ENCODE results near the gene LANCL3. TPM values are rescaled to one million over a fixed set of nuclear protein-coding genes. Genes with fewer than 3 reads are reported as not detected.

LANCL3 gene
- total and polyA plus RNA-seq, 11 donors: 0.08 to 2.2 (median 0.24) TPM

- peaks cover 0 to 4% (median 0%) of the 10 kb centered on the region in 9 donors for H3K27me3 ChIP-seq
- intact Hi-C loops (cut with DNase I): no loop called here
- ATAC-seq (no peak), DNase-seq (no peak)
- WGBS, 4 donors: 51 to 65% (median 62%) methylated on average over 1 of the region's 1 CpG
- H3K4me3 ChIP-seq: no peak overlapping the region
- no peak overlapping the region for H3K27ac ChIP-seq
- no peaks in the 10 kb centered on the region for H3K36me3 ChIP-seq
- TF ChIP-seq CTCF (IDR thresholded peaks at IDR 0.05) (no peak), POLR2A (IDR thresholded peaks at IDR 0.05) (no peak)
- no peaks in the 10 kb centered on the region for H3K9me3 ChIP-seq
- H3K4me1 ChIP-seq: peaks cover 0 to 4% (median 0%) of the 10 kb centered on the region in 12 donors
Observed at GRCh38 chrX:37717708-37718107, 146.2 kb downstream of the LANCL3 start.

GRCh38 chrX:37722595-37722994, 151.1 kb downstream of the LANCL3 start:
- ATAC-seq (peak in 2 of 4 donors; percentile 51 to 52), DNase-seq (no peak)
- Histone ChIP-seq H3K4me1 (peaks cover 0 to 4% (median 0%) of the 10 kb centered on the region in 12 donors), H3K9me3 (no peaks in the 10 kb centered on the region), H3K27me3 (no peaks in the 10 kb centered on the region), H3K27ac (peak overlapping the region in 9 of 12 donors; percentile 18 to 63 (median 52)), H3K36me3 (no peaks in the 10 kb centered on the region), H3K4me3 (no peak overlapping the region)
- 56 to 91% (median 71%) methylated on average over 1 of the region's 1 CpG for WGBS, 4 donors
- intact Hi-C loops (cut with DNase I): no loop called here
- TF ChIP-seq CTCF (IDR thresholded peaks at IDR 0.05) (no peak), POLR2A (IDR thresholded peaks at IDR 0.05) (no peak)

GRCh38 chrX:37726346-37726745, 154.9 kb downstream of the LANCL3 start:
- intact Hi-C loops (cut with DNase I): no loop called here
- no peak for ATAC-seq
- TF ChIP-seq POLR2A (IDR thresholded peaks at IDR 0.05) (no peak), CTCF (IDR thresholded peaks at IDR 0.05) (no peak)
- WGBS, 4 donors: 68 to 90% (median 77%) methylated on average over 3 of the region's 3 CpGs
- peaks cover 0 to 5% (median 0%) of the 10 kb centered on the region in 9 donors for H3K27me3 ChIP-seq
- no peak for DNase-seq
- H3K9me3 ChIP-seq: no peaks in the 10 kb centered on the region
- H3K4me1 ChIP-seq: peaks cover 0 to 4% (median 0%) of the 10 kb centered on the region in 12 donors
- H3K4me3 ChIP-seq: no peak overlapping the region
- no peaks in the 10 kb centered on the region for H3K36me3 ChIP-seq
- no peak overlapping the region for H3K27ac ChIP-seq

Other genes starting within 250 kb of the LANCL3 start
- gene PRRG1, start 222.3 kb upstream of the LANCL3 start, total RNA-seq: 10 to 100 TPM in 7 of 9 donors, 1 to 10 TPM in 2; 7.2 to 17.3 (median 10.2) TPM
- 1 to 10 TPM; 3.0 to 4.5 TPM for gene PRRG1, start 222.3 kb upstream of the LANCL3 start, polyA plus RNA-seq
- 10 to 100 TPM in 5 of 9 donors, 1 to 10 TPM in 4; 5.0 to 16.4 (median 10.8) TPM for gene XK, start 114.1 kb downstream of the LANCL3 start, total RNA-seq
- 1 to 10 TPM; 2.6 to 4.3 TPM for gene XK, start 114.1 kb downstream of the LANCL3 start, polyA plus RNA-seq
- 100 to 1,000 TPM in 1 of 9 donors, 10 to 100 TPM in 3, 1 to 10 TPM in 5; 5.6 to 180 (median 9.3) TPM for gene CYBB, start 208.4 kb downstream of the LANCL3 start, total RNA-seq
- gene CYBB, start 208.4 kb downstream of the LANCL3 start, polyA plus RNA-seq: 1 to 10 TPM; 1.4 to 3.5 TPM

Data from heart left ventricle (tissue), 16 donors.